NCI-H1105 (cell line): ENCODE results near the gene NLGN1.
"Not testable (repeated sequence)": the region's sequence is repeated elsewhere in the genome, so short reads cannot be mapped to it uniquely, and the experiment has no call there.

Experiments used
- DNase-seq: peaks from one replicate; lab custom pipeline; 2025; lab: John Stamatoyannopoulos, UW

Gene NLGN1

DNA sequence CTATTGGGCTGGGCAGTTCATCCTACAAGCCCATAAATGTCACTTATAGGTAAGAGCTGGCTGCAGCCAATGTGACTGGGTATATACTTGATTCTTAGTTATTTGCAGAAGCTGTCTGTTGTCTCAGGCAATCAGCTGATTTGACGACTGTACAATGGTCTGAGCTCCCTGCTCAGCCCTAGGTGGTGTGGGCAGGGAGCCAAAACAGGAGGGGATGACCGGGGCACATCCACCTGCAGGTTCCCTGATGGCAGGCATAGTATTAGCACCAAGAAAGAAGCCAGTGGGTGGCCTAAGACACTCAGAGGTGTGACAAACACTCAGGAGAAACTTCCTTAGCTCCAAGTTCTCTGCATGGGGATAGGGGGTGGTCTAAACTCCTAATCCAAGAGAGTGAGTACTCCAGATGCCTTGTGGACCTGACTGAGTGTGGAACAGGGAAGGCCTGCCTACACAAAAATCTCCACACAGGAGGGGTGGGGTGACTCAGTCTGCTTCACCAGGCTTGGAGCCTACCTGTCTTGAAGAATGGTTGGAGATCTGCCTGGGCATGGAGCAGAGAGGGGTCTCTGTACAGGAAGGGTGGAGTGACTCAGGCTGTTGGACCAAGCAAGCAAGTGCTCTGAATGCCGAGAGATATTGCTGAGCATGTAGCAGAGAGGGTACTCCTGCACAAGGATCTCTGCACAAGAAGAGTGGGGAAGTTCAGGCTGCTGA lies 771.2 kb downstream of the NLGN1 start:
- DNase-seq, result no peak

DNA sequence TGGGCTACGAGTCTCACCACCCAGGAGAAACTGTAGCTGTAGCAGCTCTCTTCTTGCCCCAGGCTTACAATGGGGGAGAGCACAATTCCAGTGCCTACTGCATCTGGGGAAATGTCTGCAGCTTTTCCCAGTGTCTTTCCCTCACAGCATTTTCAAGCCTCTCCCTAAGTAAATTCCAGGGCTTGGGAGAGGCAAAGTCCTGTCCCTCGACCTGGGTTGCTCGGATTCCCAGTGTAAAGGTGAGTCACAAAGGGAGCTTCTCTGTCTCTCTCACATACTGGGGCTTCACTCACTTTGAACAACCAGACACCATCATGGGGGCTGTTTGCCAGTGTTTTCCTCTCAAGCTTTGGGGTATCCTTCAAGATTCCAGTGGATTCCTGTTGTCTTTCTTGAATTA lies 772.2 kb downstream of the NLGN1 start:
- no peak for DNase-seq

DNA sequence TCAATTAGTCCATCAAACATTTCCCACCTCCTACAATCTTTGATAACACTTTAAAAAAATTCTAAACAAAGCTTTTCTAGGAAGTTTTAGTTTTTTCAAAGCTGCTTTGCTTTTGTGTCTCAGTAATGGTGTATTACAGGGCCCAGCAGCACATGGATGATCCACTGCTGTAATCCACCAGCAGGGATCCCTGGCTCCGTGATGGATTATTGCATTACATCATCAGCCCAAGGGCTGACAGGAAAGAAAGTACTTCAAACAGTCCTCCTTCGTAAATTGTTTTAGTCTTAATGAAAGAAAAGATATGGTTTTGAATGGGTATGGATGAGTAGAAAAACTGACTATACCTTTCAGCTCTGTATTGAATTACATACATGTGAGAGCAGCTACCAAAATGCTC lies 772.7 kb downstream of the NLGN1 start:
- no peak for DNase-seq

DNA sequence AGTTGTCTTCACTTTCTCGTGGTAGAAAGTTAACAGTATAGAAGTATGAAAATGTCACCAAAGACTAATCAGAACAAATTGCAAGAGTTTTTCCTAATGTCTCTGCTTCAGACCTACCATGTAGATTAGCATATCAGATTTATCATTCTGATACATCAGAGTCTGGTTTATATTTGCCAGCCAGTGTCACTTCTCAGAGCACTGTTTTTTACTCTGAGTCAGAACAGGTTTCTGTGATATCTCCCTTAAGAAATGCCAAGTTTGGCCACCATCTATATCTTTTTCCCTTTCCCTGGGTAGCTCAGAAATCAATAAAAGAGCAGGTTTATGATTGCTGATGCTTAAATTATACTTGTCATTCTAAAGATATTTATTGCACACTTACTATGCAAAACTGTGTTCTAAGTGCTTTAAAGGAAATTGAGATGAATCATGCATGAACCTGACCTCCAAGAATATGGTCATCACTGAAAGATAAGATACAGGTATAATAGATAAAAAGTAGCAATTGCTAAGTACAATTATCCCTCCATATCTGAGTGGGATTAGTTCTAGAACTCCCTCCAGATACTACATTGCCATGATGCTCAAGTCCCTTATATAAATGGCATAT lies 788.9 kb downstream of the NLGN1 start:
- no peak for DNase-seq

DNA sequence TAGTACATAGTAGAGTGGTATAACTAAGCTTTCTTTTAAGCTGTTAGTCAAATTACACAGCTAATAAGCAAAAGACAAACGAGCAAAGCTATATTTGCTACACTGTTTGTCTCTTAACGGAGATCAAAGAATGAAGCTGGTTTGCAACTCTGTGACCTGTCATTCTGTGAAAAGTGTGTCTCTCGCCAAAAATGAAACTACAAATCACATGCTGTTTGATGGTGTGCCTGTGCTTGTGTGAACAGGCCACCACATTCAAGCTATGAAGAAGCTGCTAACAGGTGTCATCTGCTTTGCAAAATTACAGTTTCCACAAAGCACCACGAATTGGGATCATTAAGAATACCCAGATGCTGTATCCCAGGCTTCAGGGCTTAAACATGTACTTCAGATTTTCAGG lies 793.8 kb downstream of the NLGN1 start:
- DNase-seq, result no peak

DNA sequence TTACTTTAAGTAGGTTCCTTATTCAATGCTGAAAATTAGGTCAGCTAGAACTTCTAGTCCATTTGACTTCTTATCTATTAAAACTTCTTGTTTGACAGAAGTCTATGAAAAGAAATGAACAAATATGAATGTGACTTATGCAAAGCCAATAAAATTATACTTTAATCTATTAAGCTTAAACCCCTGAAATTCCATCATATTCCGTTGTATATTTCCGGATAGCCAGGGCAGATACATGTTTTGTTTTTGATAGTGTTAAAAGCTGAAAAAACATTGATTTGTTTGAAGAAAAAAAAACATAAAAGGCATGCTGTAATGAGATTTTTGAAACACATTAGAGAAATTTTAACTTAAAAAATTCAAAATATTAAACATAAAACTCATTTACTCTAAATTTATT lies 794.4 kb downstream of the NLGN1 start:
- no peak for DNase-seq

DNA sequence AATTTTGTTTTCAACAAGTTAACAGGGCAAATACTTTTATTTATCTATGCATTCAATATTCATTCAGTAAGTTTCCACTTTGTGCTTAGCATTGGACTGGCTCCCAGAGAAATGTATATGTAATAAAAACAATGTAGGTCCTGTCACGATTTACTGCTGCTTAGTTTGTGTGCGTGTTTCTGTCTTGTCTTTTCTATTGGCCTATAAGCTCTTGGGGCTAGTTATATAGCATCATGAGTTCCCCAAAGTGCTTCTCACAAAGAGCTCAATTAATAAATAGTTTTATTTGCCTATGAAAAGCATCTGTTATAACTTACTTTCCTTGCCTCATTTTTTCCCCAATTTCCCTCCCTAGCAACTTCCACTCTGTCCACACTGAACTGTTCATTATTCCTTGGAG lies 794.9 kb downstream of the NLGN1 start:
- no peak for DNase-seq

DNA sequence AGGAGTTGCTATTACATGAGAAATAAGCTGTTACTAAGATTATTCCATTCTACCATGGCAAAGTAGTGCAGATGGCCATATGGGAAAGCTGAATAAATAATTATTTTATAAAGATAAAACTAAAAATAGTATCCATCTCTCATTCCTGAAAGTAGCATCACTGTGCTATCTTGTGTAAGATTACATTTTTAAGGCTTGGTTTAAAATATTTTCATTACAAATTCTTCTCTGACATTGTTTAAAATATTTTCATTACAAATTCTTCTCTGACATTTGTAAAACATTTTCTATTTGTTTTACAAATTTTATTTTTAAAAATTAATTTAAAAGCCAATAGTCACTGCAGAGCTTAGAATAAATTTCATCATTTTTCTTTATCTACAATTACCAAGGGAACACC lies 796.1 kb downstream of the NLGN1 start:
- no peak for DNase-seq

DNA sequence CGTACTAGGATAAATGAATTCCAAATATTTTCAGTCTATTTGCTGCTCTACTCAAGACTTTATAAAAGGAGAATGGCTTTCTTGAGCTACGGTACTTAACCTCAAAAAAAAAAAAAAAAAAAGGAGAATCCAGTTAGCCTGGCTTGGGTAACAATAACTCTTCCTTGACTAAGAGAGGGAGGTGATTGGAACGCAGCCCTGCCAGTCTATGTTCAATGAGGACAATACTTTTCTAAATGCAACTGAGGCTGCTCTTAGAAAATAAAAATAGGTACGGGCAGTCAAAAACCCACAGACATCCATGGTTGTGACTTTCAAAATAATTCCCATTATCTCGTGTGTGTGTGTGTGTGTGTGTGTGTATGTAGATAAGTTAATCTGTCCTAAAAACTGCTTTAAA lies 799.9 kb downstream of the NLGN1 start:
- no peak for DNase-seq

DNA sequence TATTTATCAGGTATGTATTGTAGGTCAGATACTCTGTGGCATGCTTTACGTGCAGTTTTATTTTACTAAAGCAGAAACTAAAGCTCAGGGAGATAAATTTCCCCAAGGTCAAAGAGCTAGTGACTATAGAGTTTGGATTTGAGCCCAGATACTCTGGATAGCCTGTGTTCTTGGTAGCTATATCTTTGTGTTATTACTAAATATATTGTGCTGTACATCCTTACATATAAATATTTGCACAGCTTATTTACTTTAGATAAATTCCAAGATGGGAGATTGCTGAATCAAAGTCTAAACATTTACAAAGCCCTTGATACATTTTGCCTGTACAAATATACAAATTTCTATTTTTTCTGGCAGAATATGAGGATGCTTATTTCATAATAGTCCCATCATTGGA lies 800.7 kb downstream of the NLGN1 start:
- DNase-seq, result no peak

DNA sequence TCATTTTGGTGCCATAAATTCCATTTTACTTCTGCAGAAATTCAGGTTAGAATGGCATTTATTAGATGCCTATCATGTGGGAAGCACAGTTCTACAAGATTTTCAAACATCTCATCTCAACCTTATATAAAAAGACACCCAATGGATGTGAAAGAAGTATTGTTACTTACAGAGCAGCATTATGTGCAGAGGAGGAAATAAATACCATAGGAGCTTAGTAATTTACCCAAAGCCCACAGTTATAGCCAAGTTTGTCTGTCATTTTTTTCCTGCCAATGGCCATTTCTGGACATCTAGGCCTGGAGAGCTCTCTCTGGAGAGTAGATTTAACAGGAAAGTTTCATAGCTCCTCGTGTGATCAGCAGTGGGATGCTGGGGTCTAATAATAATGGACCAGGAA lies 802.2 kb downstream of the NLGN1 start:
- no peak for DNase-seq

DNA sequence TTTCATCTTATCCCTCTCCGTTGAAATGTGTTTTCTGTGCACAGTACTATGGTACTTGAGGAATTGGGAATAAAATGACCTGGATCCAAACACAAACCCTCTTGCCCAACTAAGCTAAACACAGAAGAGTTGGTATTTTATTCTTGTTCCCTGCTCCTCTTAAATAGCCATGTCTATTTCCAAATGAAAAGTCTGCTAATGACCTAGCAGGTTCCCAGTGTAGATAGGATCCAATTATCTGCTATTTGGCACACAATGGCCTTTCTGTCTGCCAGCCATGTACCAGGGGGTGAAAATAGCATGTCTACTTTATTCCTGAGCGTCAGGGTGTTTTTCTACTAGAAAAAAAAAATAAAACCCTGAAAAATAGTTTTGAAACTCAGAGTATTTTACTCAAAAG lies 804.6 kb downstream of the NLGN1 start:
- DNase-seq, result peak; percentile 59

DNA sequence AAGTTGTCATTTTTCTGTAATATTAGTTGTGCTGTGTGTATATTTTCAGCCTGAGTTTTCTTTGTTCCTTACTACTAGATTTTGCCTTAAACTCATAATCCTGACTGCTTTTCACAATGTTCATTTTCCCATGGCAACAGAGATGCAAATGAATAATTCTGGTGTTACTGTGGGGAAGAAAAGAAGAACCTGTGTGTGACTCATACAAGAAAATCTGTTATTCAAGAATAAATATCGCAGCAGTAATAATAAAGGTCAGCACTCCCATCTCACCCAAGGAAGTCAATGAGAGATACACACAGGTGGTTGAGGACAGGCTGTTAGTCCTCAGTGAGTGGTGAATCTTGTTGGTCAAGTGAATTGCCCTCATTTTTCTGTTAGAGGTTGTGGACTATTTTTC lies 805.0 kb downstream of the NLGN1 start:
- no peak for DNase-seq

DNA sequence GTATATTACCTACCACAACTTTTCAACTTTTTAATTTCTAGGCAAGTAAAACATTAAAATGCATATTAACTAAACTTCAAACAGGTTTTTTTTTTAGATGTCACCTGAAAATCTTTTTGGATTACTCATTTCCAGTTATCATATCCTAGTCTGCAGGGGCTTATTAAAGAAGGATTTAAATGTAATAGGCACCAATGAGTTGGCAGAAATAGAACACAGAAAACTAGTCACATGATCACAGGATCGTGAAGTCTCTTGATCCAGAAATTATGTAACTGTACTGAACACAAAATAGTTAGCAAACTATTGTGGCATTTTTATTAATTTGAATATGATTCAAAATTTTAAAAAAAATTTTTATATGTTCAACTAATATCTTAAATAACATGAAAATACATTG lies 807.2 kb downstream of the NLGN1 start:
- DNase-seq, result no peak

DNA sequence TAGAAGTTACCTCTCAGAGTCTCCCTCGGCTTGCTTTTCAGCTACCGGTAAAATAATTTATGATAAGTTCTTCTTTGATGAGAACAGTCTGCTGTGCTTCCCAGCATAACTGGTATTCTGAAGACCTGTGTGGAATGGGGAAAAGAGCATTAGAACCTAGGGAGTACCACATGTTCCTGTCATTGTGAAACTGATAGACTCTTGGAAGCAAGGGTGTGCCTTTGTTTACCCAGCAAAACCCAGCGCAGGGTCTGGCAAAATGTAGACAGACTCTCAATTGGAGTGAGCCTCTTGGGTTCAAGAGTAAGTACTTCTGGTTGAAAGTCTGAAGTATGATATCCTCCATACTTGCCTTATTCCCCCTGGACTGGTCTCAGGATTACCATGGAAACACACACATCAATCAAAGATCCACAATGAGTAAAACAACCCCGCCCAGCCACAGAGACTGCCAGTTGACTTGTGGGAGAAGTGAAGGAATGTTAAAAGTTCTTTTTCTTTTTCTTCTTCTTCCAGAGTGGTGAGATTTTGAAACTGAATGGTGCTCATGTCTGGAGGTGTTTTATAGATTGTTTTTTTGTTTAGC lies 809.2 kb downstream of the NLGN1 start:
- DNase-seq, result no peak

DNA sequence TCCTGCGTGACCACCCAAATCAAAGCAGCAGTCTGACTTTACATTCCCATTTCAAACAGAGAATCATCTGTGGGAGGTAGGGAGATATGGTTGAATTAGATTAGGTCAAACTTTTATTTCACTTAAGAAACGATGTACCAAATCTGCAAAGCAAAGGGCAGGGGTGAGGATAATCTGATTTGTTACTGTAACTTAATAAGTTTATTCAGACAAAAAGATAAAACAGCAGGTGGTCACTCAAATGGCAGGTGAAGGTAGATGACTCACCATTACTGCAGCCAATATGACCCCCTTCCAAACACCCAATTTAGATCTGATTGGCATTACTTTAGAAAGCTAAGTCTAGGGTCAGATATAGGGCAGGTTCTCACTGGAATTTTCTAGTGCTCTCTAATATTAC lies 810.6 kb downstream of the NLGN1 start:
- DNase-seq, result no peak

DNA sequence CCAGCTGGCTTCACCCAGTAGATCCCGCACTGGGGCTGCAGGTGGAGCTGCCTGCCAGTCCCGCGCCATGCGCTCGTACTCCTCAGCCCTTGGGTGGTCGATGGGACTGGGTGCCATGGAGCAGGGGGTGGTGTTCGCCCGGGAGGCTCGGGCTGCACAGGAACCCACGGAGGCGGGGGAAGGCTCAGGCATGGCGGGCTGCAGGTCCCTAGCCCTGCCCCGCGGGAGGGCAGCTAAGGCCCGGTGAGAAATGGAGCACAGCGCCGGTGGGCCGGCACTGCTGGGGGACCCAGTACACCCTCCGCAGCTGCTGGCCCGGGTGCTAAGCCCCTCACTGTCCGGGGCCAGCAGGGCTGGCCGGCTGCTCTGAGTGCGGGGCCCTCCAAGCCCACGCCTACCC lies 814.4 kb downstream of the NLGN1 start:
- DNase-seq, result not testable (repeated sequence)

DNA sequence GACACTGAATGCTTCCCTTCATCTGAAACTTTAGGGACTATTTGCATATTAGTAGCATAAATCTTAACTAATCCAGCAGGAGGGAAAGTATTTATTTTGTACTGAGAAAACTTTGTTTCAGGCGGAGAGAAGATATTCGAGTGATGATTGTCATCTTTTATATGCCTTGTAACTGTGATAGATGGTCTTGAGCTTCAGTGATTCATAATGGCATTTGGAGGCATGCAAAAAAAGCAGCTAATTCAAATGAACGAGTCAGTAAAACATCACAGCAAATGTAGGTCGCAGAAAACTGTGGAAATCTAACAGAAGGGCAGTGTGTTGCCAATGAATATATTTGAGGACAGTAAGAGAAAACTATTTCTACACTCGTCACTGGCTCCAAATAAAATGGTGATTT lies 817.9 kb downstream of the NLGN1 start:
- DNase-seq, result no peak

DNA sequence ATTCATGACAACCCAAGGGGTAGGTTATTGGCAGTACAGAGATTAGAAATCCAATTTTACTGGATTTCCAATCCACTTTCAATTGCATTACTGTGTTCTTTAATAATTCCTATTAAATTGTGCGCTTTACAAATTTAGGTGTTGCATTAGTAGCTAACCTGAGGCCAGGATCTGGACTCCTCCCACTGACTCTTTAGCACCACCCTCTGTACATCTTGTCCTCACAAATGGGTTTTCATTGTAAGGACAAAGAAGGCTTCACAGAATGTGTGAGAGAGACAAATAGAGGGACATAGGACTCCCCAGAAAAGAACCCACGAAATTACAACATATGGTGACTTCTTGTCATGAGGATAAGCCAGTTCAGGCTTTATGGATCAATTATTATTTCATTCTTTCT lies 818.5 kb downstream of the NLGN1 start:
- DNase-seq, result no peak

DNA sequence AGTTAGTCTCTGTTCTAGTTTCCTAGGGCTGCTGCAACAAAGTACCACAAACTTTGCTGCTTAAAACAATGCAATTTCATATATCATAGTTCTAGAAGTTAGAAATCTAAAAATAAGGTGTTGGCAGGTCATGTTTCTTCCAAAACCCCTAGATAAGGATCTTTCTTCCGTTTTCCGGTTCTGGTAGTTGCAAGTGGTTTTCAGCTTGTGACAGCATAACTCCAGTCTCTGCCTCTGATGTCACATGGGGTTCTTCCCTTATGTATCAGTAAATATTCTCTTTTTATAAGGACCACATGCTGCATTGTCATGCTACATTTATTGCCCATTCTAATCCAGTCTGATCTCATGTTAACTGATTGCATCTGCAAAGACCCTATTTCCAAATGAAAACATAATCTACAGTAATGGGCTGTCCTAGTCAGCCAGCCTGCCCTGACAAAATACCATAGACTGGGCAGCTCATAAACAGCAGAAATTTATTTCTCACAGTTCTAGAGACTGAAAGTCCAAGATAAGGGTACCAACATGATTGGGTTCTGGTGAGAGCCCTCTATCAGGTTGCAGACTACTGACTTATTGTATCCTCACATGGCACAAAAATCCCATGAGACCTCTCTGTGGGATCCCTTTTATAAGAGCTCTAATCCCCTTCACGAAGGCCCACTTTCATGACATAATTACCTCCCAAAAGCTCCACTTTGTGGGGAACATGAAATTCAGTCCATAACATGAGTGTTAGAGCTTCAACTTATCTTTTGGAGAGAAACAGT lies 819.6 kb downstream of the NLGN1 start:
- DNase-seq, result no peak

DNA sequence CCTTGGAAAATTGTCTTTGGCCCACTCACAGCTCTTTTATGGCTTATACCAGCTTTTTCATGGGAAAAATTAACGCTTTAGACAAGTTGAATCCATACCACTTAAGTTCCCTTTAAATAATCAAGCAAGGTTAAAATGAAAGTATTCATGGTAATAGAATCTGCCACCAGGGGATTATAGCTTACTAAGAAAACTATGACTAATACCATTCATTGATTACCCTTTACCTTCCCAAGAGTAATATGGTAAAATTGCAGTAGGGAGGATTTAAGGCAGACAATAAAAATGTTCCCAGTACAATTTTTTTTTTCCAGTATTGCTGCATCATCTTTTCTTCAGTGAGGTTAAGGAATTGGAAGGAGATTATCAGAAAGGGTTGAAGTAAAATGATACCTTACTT lies 820.5 kb downstream of the NLGN1 start:
- no peak for DNase-seq

DNA sequence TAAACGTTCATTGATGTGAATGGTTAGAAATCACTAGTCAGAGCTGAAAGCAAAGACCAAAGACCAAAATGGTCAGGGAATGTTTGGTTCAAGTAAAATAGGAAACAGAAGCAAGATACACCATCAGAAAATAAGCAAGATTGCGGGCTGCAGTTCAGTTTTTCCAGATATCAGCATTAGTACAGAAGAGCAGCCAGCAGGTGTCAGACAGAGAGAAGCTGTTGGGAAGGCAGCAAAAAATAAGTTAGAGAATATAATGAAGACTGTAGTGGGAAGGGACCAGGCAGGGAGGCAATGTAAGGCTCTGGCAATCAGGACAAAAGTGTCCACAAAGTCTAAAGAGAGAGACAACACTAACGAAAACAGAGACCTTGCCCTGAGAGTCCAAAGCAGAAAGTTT lies 822.2 kb downstream of the NLGN1 start:
- no peak for DNase-seq
